Osteoblast (primary cell): ENCODE data around the gene TPRG1L. TPM values are rescaled to one million over a fixed set of nuclear protein-coding genes. Genes with fewer than 3 reads are reported as not detected.

ENCODE experiments used
- DNase-seq: peaks from one replicate; pipeline ENCODE4 v3.0.0; 2011; ENCODE audit warnings: low spot score, mixed read lengths; ENCODE audit not compliant: insufficient read length; ENCODE audit errors: missing footprints
- H2AFZ ChIP-seq: 2 replicates; pipeline ENCODE4 v1.6.0; 2011; ENCODE audit warnings: mild to moderate bottlenecking, low read length
- H3K27ac ChIP-seq: 2 replicates; pipeline ENCODE4 v1.5.1; 2011; ENCODE audit warnings: mild to moderate bottlenecking, low read depth, low read length, moderate library complexity
- H3K27me3 ChIP-seq: 2 replicates; pipeline ENCODE4 v1.6.0; 2012; ENCODE audit warnings: mild to moderate bottlenecking, control low read depth, inconsistent platforms, low read length, moderate library complexity; ENCODE audit not compliant: insufficient read depth
- H3K36me3 ChIP-seq: 2 replicates; pipeline ENCODE4 v1.5.1; 2011; ENCODE audit warnings: mild to moderate bottlenecking, low read length, control low read depth, moderate library complexity; ENCODE audit not compliant: insufficient read depth
- H3K4me1 ChIP-seq: 2 replicates; pipeline ENCODE4 v1.5.1; 2011; ENCODE audit warnings: mild to moderate bottlenecking, low read length, control low read depth, moderate library complexity; ENCODE audit not compliant: insufficient read depth
- H3K4me2 ChIP-seq: 2 replicates; pipeline ENCODE4 v1.6.0; 2011; ENCODE audit warnings: mild to moderate bottlenecking, low read length; ENCODE audit not compliant: insufficient read depth
- H3K4me3 ChIP-seq: fragments of 200-600 bp; sonication (generic); 3 replicates; pipeline ENCODE4 v1.5.1; 2012; ENCODE audit warnings: mild to moderate bottlenecking, low read length, inconsistent platforms; ENCODE audit not compliant: insufficient read depth
- H3K79me2 ChIP-seq: 2 replicates; pipeline ENCODE4 v1.6.0; 2012; ENCODE audit warnings: mild to moderate bottlenecking, low read length, control low read depth, inconsistent platforms; ENCODE audit not compliant: insufficient read depth
- H3K9me3 ChIP-seq: 2 replicates; pipeline ENCODE4 v1.5.1; 2011; ENCODE audit warnings: low read depth, low read length, control low read depth
- H4K20me1 ChIP-seq: 2 replicates; pipeline ENCODE4 v1.6.0; 2012; ENCODE audit warnings: mild to moderate bottlenecking, low read length, control low read depth; ENCODE audit not compliant: insufficient read depth
- total RNA-seq: library from RNA; depleted of rRNA; stranded (reverse); fragments of >200 nt; gene quantifications from 2 replicates; pipeline ENCODE4 v1.2.3, GENCODE V29; 2012
- TF ChIP-seq, protein P1 (sequence below): IDR thresholded peaks from 2 replicates; pipeline ENCODE4 v1.5.1; 2011; ENCODE audit warnings: mild to moderate bottlenecking, low read depth, low read length, moderate library complexity; ENCODE audit errors: extremely low read depth

The TPRG1L gene
- total RNA-seq, 1 donor: 35.8 TPM

DNA sequence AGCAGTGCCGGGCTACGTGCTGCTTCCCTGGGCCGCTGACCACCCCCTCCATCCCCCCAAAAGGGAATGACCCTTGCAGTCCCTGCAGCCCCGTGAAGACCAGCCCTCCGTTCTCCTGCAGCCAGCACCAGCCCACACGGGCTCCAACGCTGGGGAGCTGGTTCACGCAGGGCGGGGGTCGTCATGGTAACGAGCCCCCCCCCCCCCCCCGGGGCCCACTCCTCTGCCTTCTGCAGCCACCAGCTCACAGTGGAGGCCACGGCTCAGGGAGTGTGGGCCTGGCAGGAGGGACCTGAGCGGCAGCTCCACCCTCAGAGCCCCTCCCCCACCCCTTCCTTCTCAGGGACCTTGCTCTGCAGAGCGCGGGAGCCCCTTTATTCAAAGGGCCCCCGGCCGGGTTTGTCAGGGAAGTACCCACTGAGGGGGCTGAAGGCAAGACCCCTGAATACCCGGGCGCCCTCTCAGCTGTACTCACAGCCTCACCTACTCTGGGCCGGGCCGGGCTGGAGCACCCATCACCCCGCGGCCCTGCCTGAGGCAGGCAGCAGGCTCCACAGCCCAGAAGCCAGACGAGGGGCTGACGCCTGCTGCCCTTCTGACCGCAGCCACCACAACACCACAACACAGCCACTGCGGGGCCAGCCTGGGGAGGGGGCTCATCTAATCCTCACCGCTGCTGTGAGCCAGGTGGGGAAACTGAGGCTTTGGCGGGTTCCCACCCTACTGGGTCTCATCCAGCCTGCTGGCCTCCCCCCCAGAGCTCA is 26.1 kb upstream of the TPRG1L start:
- no peaks in the 10 kb centered on the region for H3K4me1 ChIP-seq
- no peak overlapping the region for H2AFZ ChIP-seq
- no peak overlapping the region for H3K4me2 ChIP-seq
- H4K20me1 ChIP-seq: no peaks in the 10 kb centered on the region
- peak; percentile 86 for DNase-seq
- peaks cover 5% of the 10 kb centered on the region for H3K27me3 ChIP-seq
- no peak overlapping the region for H3K27ac ChIP-seq
- TF ChIP-seq, protein P1, sequence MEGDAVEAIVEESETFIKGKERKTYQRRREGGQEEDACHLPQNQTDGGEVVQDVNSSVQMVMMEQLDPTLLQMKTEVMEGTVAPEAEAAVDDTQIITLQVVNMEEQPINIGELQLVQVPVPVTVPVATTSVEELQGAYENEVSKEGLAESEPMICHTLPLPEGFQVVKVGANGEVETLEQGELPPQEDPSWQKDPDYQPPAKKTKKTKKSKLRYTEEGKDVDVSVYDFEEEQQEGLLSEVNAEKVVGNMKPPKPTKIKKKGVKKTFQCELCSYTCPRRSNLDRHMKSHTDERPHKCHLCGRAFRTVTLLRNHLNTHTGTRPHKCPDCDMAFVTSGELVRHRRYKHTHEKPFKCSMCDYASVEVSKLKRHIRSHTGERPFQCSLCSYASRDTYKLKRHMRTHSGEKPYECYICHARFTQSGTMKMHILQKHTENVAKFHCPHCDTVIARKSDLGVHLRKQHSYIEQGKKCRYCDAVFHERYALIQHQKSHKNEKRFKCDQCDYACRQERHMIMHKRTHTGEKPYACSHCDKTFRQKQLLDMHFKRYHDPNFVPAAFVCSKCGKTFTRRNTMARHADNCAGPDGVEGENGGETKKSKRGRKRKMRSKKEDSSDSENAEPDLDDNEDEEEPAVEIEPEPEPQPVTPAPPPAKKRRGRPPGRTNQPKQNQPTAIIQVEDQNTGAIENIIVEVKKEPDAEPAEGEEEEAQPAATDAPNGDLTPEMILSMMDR: no peak
- H3K4me3 ChIP-seq: peak overlapping the region; percentile 16
- no peaks in the 10 kb centered on the region for H3K9me3 ChIP-seq
- no peaks in the 10 kb centered on the region for H3K79me2 ChIP-seq
- no peaks in the 10 kb centered on the region for H3K36me3 ChIP-seq

- no peaks in the 10 kb centered on the region for H3K4me1 ChIP-seq
- H4K20me1 ChIP-seq: no peaks in the 10 kb centered on the region
- H3K27ac ChIP-seq: no peak overlapping the region
- no peak overlapping the region for H3K4me2 ChIP-seq
- H3K79me2 ChIP-seq: no peaks in the 10 kb centered on the region
- peak; percentile 91 for DNase-seq
- H3K27me3 ChIP-seq: peaks cover 5% of the 10 kb centered on the region
- TF ChIP-seq, protein P1: no peak
- no peaks in the 10 kb centered on the region for H3K36me3 ChIP-seq
- H2AFZ ChIP-seq: no peak overlapping the region
- no peaks in the 10 kb centered on the region for H3K9me3 ChIP-seq
- no peak overlapping the region for H3K4me3 ChIP-seq
Observed at GRCh38 chr1:3599286-3599811, 25.5 kb upstream of the TPRG1L start.

DNA sequence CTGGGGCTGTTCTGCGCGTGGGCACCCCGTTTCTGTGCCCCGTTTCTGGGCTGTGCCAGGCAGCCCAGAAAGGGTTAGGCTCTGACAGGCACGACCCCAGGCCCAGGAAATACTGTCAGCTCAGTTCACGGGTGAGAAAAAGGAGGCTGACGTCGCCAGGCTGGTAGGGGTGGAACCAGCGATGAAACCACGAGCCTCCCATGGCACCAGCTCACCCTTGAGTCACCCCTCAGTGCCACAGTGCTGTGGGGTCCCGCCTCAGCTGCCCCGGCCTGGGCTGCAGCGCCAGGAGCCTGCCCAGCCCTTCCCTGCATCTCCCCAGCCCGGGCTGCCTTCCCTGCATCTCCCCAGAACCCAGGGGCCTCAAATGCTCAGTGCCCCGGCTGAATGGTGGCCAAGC is 25.0 kb upstream of the TPRG1L start:
- Histone ChIP-seq H3K4me2 (no peak overlapping the region), H4K20me1 (no peaks in the 10 kb centered on the region), H3K9me3 (no peaks in the 10 kb centered on the region), H3K4me1 (no peaks in the 10 kb centered on the region), H3K36me3 (no peaks in the 10 kb centered on the region), H3K79me2 (no peaks in the 10 kb centered on the region), H3K4me3 (no peak overlapping the region), H3K27ac (no peak overlapping the region), H3K27me3 (peaks cover 5% of the 10 kb centered on the region), H2AFZ (no peak overlapping the region)
- TF ChIP-seq, protein P1: no peak
- peak; percentile 89 for DNase-seq

- H3K79me2 ChIP-seq: no peaks in the 10 kb centered on the region
- peaks cover 5% of the 10 kb centered on the region for H3K27me3 ChIP-seq
- no peaks in the 10 kb centered on the region for H4K20me1 ChIP-seq
- no peak overlapping the region for H3K4me2 ChIP-seq
- H3K36me3 ChIP-seq: no peaks in the 10 kb centered on the region
- H3K4me1 ChIP-seq: no peaks in the 10 kb centered on the region
- no peak overlapping the region for H3K27ac ChIP-seq
- TF ChIP-seq, protein P1: no peak
- H3K4me3 ChIP-seq: no peak overlapping the region
- DNase-seq: peak; percentile 83
- no peak overlapping the region for H2AFZ ChIP-seq
- H3K9me3 ChIP-seq: no peaks in the 10 kb centered on the region
Observed at GRCh38 chr1:3600354-3600753, 24.5 kb upstream of the TPRG1L start.
